Activated CD8-positive, alpha-beta memory T cell treated with anti-CD3 and anti-CD28 coated beads, Interleukin-2, amount 50 U/mL, for 4 hours (primary cell): ENCODE measurements around the gene CRLF3.
"Not testable (repeated sequence)": the region's sequence is repeated elsewhere in the genome, so short reads cannot be mapped to it uniquely, and the experiment has no call there.

Experiments
- DNase-seq: peaks from one replicate; pipeline ENCODE4 v3.0.0-alpha.2; 2020

Gene CRLF3

DNA sequence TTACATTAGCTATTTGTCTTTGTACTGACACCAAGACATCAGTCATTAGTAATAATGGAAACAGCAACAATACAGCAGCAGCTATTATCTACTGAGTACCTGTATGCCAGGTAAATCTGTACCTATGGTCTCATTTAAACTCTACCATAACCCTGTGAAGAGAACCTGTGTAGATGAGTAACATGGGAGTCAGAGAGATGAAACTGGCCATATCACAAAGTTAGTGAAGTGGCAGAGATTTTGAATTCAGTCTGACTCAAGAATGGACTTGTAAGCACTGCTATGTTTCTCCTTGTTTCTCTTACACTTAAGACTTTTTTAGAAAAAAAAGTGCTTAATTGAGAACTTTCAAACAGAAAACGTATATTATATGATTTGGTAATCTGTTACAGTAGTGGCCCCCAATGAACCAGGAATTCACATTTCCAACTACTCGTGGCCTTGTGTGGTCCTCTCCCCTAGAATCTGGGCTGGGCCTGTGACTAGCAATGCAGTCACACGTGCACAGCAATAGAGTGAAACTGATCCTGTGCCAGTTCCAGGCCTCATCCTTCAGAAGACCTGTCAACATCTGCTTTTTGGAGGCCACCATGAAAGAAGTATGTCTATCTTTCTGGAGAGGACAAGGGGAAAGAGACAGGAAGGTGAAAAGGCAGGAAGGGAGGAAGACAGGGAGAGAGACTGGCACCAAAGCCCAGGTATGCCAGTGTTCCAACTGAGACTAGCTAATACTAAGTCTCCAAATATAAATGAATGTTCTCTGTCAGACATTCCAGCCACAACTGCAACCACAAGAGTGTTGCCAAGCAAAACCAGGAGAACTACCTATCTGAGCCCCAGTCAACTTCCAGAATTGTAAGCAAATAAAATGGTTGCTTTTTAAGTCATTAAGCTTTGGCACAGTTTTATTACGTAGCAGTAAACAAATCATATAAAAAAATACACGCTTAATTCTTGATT, 12.0 kb downstream of the CRLF3 start:
- no peak for DNase-seq

DNA sequence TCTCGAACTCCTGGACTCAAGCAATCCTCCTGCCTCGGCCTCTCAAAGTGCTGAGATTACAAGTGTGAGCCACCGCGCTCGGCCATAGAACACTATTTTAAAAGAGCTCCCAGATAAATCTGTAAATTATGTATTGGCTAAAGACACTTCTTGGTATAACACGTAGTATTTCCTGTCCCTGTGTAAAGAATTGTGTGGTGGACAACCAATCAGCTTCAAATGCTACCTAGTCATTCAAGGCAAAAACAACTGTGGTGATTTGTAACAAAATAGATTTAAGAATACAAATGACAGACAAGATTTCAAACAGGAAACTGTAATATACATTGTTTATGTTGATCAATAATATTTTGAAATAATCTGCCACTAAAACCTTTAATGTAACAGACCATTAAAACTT, 14.6 kb downstream of the CRLF3 start:
- DNase-seq: no peak

DNA sequence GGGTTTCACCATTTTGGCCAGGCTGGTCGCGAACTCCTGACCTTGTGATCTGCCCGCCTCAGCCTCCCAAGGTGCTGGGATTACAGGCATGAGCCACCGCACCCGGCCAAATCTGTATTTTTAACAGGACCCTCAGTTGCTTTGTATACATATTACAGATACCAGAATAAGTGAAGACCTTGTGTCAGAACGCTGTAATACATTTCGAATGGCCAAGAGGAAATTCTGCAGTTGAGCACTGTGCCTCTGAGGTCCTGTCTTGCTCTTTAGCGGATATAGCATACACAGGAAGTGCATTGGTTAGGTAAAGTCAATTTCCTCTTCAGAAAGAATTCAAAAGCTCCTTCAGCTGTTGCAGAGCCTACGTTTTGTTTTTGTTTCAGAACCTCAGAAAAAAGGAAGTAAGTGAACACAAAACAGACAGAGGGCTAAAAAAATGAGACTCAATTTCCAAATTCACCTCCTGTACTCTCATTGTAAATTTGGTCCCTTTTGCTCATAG, 15.7 kb downstream of the CRLF3 start:
- DNase-seq: no peak

DNA sequence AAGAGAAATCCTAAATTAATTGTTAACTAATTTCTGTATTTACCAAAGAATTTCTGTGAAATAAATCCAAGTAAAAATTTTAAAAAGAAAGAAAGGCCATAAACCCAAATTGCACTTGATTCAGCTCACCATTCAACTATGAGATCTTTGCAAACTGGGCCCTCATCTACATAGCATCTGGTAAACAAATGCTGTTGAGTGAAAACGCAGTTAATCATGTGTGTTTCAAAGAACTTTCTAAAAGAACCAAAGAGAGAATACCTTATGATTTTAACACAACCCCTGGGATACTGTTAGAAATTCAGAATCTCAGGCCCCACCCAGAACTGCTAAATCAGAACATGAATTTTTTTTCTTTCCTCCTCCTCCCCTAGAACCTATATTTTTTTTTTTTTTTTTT, 16.6 kb downstream of the CRLF3 start:
- no peak for DNase-seq

DNA sequence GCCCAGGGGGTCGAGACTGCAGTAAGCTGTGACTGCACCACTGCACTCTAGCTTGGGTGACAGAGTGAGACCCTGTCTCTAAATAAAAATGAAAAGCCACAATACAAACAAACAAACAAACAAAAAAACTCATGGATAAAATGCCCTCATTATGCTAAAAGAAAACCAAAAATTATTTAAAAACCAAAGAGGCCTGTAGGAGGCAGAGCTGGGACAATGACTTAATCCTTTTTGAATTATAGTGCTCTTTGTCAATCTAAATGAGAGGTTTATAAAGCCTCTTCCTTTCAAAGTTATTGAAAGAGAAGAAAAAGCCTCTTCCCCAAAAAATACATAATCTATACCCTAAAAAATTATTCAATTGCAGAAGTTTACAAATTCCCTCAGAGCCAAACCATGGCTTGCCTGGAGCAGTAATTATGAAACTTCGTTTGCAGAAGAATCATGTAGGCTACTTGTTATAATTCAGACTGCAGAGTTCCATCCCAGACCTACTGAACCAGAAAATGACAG, 18.5 kb downstream of the CRLF3 start:
- no peak for DNase-seq

DNA sequence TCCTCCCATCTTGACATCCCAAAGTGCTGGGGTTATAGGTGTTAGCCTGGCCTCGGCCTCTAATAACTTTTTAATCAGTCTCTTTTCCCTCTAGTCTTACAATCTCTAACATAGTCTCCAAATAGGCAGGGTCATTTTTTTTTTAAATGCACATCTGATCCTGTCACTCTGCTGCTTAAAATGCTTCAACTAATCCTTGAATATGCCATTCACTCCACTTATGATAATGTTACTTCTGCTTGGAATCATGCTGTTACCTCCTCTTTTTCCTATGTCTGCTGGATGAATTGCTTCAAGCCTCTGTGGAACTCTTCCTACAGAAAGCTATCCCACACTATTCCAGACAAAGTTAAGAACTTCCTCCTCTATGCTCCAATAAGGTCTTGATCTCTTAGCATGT, 22.8 kb downstream of the CRLF3 start:
- no peak for DNase-seq

DNA sequence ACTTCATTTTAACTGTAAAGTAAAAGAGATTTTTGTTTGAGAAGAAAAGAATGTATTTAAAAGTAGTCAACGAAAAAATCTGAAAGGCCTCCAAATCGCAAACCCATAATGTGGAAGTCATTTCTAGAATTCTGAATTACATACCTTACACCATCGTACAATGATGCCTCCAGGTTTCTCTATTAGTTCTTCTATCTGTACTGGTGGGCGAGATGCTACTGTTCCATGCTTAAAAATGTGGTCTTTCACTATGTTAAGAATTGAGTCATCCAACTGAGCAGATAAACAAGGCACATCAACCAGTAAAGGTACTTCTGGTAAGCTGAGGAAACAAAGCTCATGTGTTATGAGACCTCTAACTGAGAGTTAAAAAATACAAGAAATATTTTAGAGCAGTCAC, 28.5 kb downstream of the CRLF3 start:
- DNase-seq: no peak

DNA sequence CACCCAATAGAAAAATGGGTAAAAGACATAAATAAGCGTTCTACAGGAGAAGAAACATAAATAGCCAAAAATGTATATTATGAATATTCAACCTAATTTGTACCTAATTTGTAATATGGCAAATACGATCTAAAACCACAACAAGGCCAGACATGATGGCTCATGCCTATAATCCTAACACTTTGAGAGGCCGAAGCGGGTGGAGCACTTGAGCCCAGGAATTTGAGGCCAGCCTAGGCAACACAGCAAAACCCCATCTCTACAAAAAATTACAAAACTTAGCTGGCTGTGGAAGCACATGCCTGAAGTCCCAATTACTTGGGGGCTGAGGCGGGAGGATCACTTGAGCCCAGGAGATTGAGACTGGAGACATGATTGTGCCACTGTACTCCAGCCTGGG, 30.1 kb downstream of the CRLF3 start:
- DNase-seq: no peak

DNA sequence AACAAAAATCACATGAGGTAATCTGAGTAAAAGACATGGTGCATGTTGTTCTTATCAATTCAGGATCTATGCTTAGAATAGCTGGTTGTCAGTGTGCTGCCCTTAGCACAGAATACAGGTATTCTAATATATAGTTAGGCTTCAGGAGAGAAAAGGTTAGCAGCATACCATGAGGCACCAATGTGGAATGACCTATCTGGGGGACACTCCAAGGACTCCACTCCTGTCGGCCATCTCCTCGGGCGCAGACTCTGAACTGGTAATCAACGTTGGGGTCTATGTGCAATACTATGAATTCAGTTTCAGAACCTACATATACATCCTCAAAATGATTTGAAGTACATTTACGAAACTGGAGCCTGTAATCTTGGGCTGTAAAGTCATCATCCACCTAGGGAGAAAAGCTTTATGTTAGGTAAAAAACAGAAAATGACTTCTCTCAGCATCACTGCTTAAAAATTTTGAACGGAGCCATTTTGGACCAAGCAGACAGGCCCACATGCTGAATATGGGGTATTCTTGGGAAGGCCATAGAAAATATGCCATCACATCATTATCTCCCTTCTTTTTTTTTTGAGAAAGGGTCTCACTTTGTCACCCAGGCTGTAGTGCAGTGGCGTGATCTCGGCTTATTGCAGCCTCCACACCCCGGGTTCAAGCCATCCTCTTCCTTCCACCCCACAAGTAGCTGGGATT, 31.1 kb downstream of the CRLF3 start:
- no peak for DNase-seq

DNA sequence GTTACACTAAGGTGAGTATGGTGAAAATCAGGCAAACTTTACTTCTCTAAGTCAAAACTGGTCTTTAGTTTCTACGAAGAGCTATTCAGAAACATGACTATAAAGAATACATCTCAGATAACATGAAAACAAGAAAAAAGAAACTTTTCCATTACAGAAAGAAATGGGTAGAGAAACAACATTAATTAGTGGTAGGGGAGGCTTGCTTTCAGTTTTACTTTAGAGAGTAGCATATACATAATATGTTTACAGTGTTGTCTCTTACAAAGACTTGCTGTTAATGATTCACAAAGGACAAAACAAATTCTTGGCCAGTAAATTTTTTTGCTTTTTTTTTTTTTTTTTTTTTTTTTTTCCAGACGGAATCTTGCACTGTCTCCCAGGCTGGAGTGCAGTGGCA, 34.2 kb downstream of the CRLF3 start:
- no peak for DNase-seq

DNA sequence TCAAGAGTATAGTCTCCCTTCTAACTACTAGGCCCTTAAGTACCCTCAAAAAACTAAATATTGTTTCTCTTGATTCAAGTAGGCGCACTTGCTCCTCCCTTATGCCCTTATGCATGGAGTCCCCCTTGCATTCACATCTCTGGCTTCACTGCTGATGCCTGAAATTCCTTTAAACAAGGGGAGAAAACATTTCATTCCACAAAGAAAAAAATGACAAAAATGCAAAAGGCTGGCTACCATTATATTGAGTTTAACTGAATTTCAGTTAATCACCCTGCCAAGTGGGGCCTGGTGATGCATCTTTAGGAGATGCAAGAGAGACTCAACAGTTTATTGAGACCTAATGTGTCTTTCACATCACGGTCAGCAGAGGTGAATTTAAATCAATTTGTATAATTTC, 35.6 kb downstream of the CRLF3 start:
- no peak for DNase-seq

DNA sequence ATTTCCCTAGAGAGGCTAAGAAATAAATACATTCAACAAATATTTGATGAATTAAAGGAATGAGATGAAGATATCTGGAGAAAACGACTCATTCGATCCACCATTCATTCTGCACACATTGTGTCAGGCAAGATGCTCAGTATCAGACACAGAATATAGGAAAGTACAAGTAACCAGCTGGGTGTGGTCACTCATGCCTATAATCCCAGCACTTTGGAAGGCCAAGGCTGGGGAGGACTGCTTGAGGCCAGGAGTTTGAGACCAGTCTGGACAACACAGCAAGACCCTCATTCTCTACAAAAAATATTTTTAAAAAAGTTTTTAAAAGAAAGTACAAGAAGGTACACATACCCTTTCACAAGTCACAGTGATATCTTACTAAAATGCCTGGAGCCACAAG, 42.3 kb downstream of the CRLF3 start:
- no peak for DNase-seq

DNA sequence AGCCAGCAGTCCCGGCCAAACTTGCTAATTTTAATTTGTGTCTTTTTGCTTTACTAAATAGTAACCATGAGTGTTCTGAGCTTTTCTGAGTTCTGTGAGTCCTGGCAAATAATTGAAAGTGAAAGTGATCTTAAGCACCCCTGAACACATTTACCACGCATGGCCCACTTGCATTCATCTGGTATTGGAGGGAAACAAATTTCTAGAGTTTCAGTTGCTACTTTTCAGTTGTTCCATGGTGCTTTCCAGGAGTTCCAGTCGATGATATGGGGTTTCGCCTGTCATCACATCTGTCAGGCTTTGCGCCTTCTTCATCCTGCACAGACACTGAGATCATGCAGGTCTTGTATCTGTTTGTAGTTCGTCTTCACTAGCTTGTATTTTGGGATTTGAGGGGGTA, 44.1 kb downstream of the CRLF3 start:
- no peak for DNase-seq

DNA sequence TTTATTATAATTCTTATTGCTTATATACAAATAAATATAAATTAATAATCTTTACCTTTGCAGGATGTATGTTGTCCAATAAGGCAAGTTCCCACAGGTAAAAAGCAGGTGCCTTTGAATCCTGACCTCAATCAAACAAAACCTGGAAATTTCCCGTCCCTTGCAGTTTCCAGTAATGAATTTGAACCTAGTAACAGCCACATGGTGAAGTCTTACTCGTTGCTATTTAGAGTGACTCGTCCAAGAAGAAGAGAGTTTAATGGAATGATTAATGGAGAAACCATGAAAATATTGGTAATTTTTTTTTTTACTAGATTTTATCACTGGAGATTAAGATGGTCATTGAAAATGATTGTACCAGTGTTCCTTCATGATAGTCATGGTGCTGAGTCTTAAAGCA, 55.7 kb downstream of the CRLF3 start:
- not testable (repeated sequence) for DNase-seq

DNA sequence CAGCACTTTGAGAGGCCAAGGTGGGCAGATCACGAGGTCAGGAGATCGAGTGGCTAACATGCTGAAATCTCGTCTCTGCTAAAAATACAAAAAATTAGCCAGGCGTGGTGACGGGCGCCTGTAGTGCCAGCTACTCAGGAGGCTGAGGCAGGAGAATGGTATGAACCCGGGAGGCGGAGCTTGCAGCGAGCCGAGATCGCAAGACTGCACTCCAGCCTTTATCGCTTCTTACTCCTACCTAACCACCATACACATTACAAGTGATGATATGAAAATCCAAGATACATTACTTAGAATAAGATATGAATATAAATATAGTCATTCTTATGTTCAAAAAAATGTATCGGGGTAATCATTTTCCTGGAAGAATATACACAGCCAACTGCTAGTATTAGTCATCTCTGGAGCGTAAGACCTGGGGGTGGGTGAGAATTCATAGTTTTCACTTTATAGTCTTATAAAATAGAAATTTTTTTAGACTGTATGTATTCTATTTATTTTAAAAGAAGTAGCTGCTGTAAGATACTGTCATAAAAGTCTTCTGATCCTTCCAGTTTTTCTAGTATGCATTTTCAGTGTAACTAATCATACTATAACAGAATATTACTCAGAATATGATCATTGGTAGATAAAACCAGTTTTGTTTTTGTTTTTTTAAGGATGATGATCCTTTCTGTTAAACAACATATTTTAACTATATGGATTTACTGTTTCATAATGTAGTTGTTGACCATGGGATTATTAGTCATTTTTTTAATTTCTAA, 56.7 kb downstream of the CRLF3 start:
- not testable (repeated sequence) for DNase-seq

DNA sequence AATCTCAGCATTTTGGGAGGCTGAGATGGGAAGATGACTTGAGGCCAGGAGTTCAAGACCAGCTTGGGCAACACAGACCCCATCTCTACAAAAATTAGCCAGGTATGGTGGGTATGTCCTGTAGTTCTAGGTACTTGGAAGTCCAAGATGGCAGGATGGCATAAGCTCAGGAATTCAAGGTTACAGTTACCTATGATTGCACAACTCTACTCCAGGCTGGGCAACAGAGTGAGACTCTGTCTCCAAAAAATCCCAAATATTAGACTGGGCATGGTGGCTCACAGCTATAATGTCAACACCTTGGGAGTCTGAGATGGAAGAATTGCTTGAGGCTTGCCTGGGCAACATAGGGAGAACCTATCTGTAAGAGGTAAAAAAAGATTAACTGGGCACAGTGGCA, 63.4 kb downstream of the CRLF3 start:
- DNase-seq: no peak

DNA sequence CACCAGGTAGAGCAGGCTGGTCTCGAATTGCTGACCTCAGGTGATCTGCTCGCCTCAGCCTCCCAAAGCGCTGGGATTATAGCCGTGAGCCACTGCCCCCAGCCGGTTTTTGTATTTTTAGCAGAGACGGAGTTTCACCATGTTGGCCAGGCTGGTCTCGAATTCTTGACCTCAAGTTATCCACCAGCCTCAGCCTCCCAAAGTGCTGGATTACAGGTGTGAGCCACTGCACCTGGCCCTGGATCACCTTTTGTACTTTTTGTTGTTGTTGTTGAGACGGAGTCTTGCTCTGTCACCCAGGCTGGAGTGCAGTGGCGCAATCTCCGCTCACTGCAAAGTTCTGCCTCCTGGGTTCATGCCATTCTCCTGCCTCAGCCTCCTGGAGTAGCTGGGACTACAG, 71.2 kb downstream of the CRLF3 start:
- DNase-seq: not testable (repeated sequence)

DNA sequence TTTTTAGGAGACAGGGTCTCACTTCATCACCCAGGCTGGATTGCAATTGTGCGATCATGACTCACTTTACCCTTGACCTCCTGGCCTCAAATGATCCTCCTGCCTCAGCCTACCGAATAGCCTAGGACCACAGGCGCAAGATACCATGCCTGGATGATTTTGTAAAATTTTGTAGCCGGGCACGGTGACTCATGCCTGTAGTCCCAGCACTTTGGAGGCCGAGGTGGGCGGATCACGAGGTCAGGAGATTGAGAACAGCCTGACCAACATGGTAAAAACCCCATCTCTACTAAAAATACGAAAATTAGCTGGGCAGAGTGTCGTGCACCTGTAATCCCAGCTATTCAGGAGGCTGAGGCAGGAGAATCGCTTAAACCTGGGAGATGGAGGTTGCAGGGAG, 73.5 kb downstream of the CRLF3 start:
- DNase-seq: not testable (repeated sequence)

DNA sequence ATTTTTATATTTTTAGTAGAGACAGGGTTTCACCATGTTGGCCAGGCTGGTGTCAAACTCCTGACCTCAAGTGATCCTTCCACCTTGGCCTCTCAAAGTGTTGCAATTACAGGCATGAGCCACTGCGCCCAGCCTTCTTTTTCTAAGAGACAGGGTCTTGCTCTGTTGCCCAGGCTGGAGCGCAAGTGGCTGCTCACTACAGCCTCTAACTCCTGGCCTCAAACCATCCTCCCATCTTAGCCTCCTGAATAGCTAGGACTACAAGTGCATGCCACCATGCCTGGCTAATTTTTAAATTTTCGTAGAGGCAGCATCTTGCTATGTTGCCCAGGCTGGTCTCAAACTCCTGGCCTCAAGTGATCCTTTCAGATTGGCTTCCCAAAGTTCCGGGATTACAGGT, 76.9 kb downstream of the CRLF3 start:
- DNase-seq: not testable (repeated sequence)

DNA sequence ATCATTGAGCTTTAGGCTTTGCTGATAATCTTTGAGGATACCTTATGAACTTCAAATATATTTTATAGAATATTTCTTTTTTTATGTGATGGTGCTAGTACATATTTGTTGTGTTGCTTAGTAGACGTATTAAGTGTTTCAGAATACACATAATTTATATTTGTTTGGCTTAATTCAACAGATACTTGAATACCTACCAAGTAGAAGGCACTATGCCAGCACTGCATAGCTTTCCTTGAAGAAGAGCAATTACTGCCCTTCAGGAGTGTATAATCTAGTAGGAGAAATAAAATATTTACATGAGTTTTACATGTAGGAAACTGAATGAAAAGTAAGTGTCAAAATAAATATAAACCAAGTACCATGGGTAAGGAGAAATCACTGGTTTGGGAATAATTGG, 81.8 kb downstream of the CRLF3 start:
- DNase-seq: not testable (repeated sequence)

DNA sequence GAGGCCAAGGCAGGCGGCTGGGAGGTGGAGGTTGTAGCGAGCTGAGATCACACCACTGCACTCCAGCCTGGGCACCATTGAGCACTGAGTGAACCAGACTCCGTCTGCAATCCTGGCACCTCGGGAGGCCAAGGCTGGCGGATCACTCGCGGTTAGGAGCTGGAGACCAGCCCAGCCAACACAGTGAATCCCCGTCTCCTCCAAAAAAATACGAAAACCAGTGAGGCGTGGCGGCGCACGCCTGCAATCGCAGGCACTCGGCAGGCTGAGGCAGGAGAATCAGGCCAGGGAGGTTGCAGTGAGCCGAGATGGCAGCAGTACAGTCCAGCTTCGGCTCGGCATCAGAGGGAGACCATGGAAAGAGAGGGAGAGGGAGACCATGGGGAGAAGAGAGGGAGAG, 88.1 kb downstream of the CRLF3 start:
- DNase-seq: not testable (repeated sequence)

DNA sequence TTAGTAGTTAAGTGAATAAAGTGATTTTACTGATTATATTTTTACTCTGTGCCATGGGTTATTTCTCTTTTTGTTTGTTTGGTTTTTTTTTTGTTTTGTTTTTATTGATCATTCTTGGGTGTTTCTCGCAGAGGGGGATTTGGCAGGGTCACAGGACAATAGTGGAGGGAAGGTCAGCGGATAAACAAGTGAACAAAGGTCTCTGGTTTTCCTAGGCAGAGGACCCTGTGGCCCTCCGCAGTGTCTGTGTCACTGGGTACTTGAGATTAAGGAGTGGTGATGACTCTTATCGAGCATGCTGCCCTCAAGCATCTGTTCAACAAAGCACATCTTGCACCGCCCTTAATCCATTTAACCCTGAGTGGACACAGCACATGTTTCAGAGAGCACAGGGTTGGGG, 88.8 kb downstream of the CRLF3 start:
- DNase-seq: not testable (repeated sequence)

DNA sequence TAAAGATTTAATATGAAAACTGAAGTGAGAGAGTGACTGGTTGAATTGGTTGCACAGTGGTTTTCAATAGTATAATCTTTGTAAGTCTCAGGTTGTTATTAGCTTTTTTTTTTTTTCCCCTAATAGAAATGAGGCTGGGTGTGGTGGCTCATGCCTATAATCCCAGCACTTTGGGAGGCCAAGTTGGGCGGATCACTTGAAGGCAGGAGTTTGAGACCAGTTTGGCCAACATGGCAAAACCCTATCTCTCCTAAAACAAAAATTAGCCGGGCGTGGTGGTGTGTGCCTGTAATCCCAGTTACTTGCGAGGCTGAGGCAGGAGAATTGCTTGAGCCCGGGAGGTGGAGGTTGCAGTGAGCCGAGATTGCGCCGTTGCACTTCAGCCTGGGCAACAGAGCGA, 89.3 kb downstream of the CRLF3 start:
- DNase-seq: not testable (repeated sequence)
